C1 segment of cervical spinal cord (tissue), 14 donors: ENCODE measurements around the gene ITFG1.
A peak's percentile ranks its signal among the peaks of the same experiment; 100 is the strongest.
"Not testable (repeated sequence)": the region's sequence is repeated elsewhere in the genome, so short reads cannot be mapped to it uniquely, and the experiment has no call there.

ENCODE experiments used
- DNase-seq, 14 donors: peaks; one replicate each; lab custom pipeline; 2025; lab: John Stamatoyannopoulos, UW

ITFG1 gene

GRCh38 chr16:47247690-47248089 is 213.2 kb downstream of the ITFG1 start:
- peak in 1 of 14 donors; percentile 3 for DNase-seq

- DNase-seq: no peak
Measured at GRCh38 chr16:47244206-47244605, 216.7 kb downstream of the ITFG1 start.

GRCh38 chr16:47241061-47241460 is 219.8 kb downstream of the ITFG1 start:
- DNase-seq: no peak

DNA sequence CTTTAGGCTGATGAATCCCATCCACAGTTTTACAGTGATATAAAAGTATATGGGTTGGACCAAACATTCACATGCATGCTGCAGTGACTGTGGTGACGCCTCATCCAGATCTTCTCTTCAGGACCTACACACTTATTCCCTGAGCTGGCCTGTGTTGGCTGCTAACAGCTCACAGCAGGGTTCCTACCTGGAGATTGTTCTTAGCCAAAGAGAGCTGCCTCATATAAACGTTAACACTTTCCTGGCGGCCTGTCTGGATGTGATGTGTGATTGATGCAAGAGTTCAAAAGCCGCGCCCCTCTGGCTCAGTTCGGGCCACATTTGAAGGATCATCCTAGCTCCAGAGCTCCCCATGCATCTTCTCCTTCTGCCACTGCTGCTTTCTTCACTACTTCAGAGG is 224.1 kb downstream of the ITFG1 start:
- DNase-seq: no peak

GRCh38 chr16:47230296-47230695 is 230.6 kb downstream of the ITFG1 start:
- no peak for DNase-seq

DNA sequence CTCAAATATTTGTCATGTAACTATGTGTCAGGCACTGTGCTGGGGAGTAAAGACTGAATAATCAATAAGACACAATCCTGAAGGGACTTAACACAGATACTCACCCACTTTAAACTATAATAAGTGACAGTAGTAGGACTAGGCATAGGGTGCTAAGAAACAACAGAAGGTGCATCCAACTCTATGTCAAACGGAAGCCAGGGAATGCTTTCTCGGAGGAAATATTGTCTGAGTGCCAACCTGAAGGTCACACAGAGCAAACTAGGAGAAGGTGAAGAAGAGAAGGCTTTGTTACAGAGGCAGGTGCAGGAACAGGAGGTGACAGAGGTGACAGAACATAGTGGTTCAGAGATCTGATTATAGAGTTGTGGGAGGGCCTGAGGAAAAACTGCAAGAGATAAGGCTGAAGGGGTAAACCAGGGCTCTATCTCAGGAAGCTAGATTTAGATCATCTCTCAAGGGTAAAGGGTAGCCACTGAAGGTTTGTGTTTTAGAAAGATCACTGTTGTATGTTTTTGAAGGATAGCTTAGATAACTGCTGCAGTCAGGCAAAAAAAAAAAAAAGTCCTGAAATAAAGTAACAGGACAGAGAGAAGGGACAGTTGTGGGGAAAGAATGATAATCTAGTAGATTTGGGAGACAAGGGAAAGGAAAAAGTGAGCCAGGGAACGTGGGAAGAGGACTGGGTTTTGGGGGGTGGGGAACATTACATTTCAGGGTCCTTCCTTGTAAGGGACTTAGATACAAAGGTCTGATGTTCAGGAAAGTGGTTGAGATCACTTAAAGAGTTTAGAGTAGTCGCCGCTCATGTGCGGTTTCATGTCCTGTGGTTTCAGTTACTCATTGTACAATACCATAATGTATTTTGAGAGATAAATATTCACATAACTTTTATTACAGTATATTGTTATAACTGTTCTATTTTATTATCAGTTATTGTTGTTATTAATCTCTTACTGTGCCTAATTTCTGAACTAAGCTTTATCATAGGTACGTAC is 231.5 kb downstream of the ITFG1 start:
- no peak for DNase-seq

- DNase-seq: no peak
Measured at GRCh38 chr16:47228241-47228640, 232.6 kb downstream of the ITFG1 start.

GRCh38 chr16:47213761-47214440 is 247.0 kb downstream of the ITFG1 start:
- DNase-seq: no peak

GRCh38 chr16:47211218-47211617 is 249.6 kb downstream of the ITFG1 start:
- no peak for DNase-seq

DNA sequence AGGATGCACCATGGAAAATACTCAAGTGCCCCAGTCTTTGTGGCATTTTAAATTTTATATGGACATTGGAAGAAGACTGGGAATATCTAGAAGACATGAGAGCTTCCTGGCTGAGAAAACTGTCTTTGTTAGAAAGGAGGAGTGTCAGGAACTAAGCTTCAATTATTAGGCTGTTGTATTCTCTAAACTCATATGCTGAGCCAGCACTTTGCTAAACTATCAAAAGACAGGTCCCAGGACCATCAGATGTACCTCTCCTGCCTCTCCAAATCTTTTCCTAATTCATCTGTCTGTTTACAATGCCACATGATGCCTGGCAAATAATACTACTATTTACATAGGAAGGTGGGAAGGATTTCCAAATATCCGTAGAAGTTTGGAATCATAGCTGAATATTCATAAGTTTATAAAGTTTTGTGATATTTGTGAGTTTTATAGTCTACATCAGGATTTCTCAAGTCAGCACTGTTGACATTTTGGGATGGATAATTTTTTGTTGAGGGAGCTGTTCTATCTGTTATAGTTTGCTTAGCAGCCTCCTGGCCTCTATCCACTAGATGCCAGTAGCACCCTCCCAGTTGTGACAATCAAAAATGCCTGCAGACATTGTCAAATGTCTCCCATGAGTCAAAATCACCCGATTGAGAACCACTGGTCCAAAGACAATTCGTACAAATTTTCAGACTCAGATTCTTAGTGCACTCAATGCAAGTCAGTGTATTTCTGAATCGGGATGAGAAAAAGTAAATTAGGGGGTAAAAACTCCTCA is 255.9 kb downstream of the ITFG1 start:
- DNase-seq: peak in 1 of 14 donors; percentile 5

DNA sequence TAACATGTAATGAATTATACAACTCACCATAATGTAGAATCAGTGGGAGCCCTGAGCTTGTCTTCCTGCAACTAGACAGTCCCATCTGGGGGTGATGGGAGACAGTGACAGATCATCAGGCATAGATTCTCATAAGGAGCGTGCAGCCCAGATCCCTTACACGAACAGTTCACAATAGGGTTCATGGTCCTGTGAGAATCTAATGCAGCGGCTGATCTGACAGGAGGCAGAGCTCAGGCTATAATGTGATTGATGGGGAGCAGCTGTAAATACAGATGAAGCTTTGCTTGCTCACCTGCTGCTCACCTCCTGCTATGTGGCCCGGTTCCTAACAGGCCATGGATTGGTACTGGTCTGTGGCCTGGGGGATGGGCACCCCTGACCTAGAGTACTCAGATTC is 257.4 kb downstream of the ITFG1 start:
- DNase-seq: not testable (repeated sequence)

- no peak for DNase-seq
Measured at GRCh38 chr16:47198180-47198575, 262.7 kb downstream of the ITFG1 start.

DNA sequence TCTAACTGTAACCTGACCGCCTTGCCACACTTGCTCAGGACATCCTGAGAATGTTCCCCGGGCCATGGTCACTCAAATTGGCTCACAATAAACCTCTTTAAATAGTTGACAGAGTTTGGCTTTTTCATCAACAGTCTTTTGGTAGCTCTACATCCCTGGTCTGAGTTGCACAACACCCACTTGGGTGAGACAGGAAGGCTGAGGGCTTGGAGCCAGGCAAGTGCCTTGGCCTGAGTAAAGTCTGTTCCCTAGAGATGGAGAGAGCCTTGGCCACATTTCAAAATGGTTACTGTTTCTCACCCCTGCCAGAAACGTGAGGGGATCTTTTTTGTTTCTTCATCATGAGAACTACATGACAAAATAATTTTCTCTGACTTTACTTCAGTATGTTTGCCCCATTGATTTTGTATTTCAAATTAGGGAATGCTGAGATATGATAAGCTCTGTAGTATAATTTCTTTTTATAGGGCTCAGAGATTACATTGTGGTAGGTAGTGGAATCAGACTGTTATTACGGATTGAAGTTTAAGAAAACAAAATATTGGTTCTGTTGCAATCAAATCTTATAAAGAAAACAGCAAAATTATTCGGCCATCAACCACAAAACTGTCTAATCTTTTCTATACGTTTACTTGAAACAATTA is 263.2 kb downstream of the ITFG1 start:
- no peak for DNase-seq

DNA sequence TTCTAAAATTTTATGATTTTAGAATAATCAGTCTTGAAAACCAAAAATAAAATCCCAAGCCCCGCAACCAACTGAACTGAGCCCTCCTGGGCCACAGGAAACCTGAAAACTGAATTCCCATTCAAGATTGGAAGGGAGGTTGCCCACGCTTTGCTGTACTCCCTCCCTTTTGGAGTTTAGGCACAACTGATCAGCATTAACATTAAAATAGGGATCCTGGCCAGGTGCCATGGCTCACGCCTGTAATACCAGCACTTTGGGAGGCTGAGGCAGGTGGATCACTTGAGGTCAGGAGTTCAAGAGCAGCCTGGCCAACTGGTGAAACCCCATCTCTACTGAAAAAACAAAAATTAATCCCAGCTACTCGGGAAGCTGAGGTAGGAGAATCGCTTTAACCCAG is 264.4 kb downstream of the ITFG1 start:
- no peak for DNase-seq

GRCh38 chr16:47182318-47182717 is 278.5 kb downstream of the ITFG1 start:
- no peak for DNase-seq

DNA sequence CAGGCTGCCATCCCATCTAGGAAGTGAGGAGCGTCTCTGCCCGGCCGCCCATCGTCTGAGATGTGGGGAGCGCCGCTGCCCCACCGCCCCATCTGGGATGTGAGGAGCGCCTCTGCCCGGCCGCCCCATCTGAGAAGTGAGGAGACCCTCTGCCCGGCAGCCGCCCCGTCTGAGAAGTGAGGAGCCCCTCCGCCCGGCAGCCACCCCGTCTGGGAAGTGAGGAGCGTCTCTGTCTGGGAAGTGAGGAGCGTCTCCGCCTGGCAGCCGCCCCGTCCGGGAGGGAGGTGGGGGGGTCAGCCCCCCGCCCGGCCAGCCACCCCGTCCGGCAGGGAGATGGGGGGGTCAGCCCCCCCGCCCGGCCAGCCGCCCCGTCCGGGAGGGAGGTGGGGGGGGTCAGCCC is 279.8 kb downstream of the ITFG1 start:
- DNase-seq: not testable (repeated sequence)

DNA sequence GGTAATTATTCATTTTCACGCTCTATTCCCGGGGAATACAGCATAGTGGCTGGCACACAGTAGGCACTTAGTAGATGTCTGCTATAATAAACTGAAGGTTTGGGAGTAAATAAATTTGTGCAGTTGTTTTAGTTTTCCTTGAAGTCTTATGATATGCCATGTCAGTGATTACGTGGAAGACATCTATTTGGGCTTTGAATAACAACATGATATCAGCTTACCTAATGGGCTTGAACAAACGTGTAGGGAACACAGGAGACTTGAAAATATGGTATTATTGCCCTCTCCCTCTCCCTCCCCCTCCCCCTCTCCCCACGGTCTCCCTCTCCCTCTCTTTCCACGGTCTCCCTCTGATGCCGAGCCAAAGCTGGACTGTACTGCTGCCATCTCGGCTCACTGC is 280.8 kb downstream of the ITFG1 start:
- no peak for DNase-seq

GRCh38 chr16:47175152-47175551 is 285.7 kb downstream of the ITFG1 start:
- DNase-seq: no peak

DNA sequence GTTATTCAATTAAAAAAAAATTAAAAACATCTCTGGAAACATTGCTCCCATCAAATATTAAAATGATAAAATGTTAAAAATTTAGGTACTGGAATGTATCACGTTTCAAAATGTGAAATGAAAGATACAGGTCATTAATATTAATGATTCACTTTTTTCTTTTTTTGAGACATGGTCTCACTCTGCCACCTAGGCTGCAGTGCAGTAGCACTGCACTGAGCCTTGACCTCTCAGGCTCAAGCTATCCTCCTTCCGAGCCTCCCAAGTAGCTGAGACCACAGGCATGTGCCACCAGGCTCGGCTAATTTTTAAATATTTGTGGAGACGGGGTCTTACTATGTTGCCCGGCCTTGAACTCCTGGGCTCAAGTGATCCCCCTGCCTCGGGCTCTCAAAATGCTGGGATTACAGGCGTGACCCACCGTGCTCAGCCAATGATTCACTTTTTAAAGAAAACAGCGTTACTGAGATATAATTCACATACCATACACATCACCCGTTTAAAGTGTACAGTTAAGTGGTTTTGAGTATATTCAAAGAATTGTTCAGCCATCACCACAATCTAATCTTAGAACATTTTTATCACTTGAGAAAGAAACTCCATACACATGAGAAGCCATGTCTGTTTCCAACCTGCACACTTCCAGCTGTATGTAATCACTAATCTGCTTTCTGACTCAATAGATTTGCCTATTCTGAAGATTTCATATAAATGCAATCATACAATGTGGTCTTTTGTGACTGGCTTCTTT is 298.0 kb downstream of the ITFG1 start:
- DNase-seq: no peak

DNA sequence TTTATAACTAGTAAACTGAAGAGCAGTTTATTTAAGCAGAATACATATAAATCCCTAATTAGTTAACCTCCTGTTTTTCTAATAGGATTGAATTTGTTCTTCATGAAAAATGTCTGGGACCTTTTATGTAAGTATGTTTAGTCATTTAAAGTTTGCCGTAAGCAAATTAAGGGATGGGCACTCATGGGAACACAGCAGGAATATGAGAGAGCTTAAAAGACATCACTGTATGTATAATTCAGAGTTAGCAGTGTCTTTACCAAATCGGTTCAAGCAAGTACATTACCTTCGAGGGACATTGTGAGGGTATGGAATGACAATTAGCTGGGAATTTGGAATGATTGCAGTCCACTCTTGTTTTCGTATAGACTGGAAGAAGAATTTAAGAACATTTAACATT is 299.4 kb downstream of the ITFG1 start:
- no peak for DNase-seq

- no peak for DNase-seq
Measured at GRCh38 chr16:47160422-47160821, 300.4 kb downstream of the ITFG1 start.
